Measurements from ENCODE around the gene SLC43A2. TPM values are rescaled to one million over a fixed set of nuclear protein-coding genes. Genes with fewer than 3 reads are reported as not detected.

SLC43A2 gene
- total and polyA plus RNA-seq, 10 of the 15 experiments (the other 5 are each of a cell fraction or from before 2014, with no cell fraction given): 0.03 to 14.0 (median 5.3) TPM

DNA sequence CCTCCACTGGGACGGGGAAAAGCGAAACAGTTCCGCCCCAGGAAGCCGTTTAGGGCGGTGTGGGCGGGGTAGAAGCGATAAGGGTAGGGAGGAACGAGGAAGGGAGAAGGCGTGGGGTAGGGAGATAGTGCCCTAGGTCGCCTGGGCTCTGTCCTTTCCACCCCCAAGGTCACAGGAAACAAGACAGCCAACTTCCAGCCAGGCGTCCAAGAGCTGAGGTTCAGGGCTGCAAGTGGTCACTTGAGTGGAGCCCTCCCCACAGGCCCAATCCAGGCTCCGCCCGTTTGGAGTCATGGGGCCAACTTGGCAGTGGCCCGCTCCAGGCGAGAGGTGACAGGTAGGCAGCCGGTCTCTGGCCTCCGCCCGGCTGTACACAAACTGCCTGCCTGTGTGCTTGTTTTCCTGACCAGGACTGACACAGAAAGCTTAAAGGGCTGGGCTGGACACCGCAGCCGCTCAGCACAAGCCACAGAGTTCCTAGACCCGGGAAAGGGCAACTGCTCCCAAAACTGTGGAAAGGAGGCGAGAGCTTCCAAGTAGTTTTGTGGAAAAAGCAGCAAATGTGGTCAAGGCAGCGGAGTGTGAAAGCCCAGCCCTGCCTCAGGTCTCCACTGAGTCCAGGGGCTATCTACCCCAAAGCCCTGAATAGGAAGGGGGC is 21.3 kb upstream of the SLC43A2 start, which contains the start of gene RILP:
TSS of gene RILP (minus strand) at position 23 of the 658 bp plus-strand sequence. CDS start 62 bp downstream, outside the sequence.
- H3K79me2 ChIP-seq (ENCODE audit: control insufficient read depth, insufficient read depth, low read length): peaks cover 2% of the 10 kb centered on the region
- peak within 1 kb of the TSS; percentile 49 for H2AFZ ChIP-seq (ENCODE audit: control insufficient read depth, low read depth, low read length)
- FAIRE-seq: no peak
- no peak for DNase-seq (ENCODE audit: low read depth, low spot score)
- ChIA-PET RAD21 (ENCODE audit: unreplicated experiment) (interaction anchor here (1.1 to 2.7 kb wide), 9 partner anchors 20 to 133 kb away, joined by 3 to 28 read pairs (median 4); partner anchors contain the start of genes INPP5K and SLC43A2), CTCF (interaction anchor here (0.7 to 2.8 kb wide), 11 partner anchors 19 to 215 kb away, joined by 3 to 25 read pairs (median 9); no protein-coding TSS in a partner anchor), SMC1A (ENCODE audit: uncharacterized antibody, unreplicated experiment) (interaction anchor here (0.8 to 2.5 kb wide), 3 partner anchors 15 to 76 kb away, joined by 3 to 15 read pairs (median 3); no protein-coding TSS in a partner anchor), POLR2A (interaction anchor here (0.6 to 2.3 kb wide), 10 partner anchors 13 to 285 kb away, joined by 3 to 13 read pairs (median 3); partner anchors contain the start of gene PRPF8)
- H3K9ac ChIP-seq (ENCODE audit: control insufficient read depth, insufficient read depth, low read length): peak within 1 kb of the TSS; percentile 40
- peak; percentile 9 for ATAC-seq
- H3K9me3 ChIP-seq (replicated peaks; ENCODE audit: control insufficient read depth, insufficient read depth, low read length): no peaks in the 10 kb centered on the region
- H4K20me1 ChIP-seq (ENCODE audit: control insufficient read depth, insufficient read depth): no peaks in the 10 kb centered on the region
- peak within 1 kb of the TSS; percentile 64 for H3K4me3 ChIP-seq
- peaks cover 23% of the 10 kb centered on the region for H3K4me1 ChIP-seq (ENCODE audit: control insufficient read depth, insufficient read depth, low read length)
- peak within 1 kb of the TSS; percentile 46 for H3K27ac ChIP-seq (ENCODE audit: control insufficient read depth, insufficient read depth)
- no TSS peak for BruUV-seq (replicated peaks)
- H3K27me3 ChIP-seq (replicated peaks in 1 of 2; ENCODE audit: control insufficient read depth in 2 of 2, insufficient read depth in 2 of 2, low read length in 1 of 2): no peaks in the 10 kb centered on the region
- WGBS (ENCODE audit: insufficient coverage, insufficient replicate concordance, low lambda C conversion rate, missing lambda C conversion rate): 44% methylated on average over 23 of the region's 23 CpGs
- peak within 1 kb of the TSS; percentile 86 for H3K4me2 ChIP-seq (ENCODE audit: control insufficient read depth, insufficient read depth)
- intact Hi-C loops (cut with micrococcal nuclease; ENCODE audit: unreplicated experiment): loop anchor here (10.0 kb wide), 1 partner anchor 375 kb away; the partner anchor contains the start of genes BHLHA9 and TRARG1
- peaks cover 26 to 28% of the 10 kb centered on the region in 2 experiments for H3K36me3 ChIP-seq (ENCODE audit: control insufficient read depth in 2 of 2, insufficient read depth in 2 of 2, low read length in 1 of 2)
- in situ Hi-C loops (cut with MboI): no loop called here
- TF ChIP-seq RUNX3 (IDR thresholded peaks at IDR 0.05; ENCODE audit: low read length): no peak
- TF ChIP-seq BCL11A (IDR thresholded peaks at IDR 0.05; ENCODE audit: low read depth, low read length): no peak
- TF ChIP-seq SIN3A (IDR thresholded peaks at IDR 0.05; ENCODE audit: low read depth, low read length): no peak
- no peak for TF ChIP-seq BACH1 (IDR thresholded peaks at IDR 0.05; ENCODE audit: borderline replicate concordance)
- TF ChIP-seq RFX5 (IDR thresholded peaks at IDR 0.05; ENCODE audit: low read depth, low read length): no peak
- TF ChIP-seq GATAD2B (conservative IDR thresholded peaks at IDR 0.05; ENCODE audit: low read depth): no peak
- 0 out of 2 replicates have a peak, but pooled peaks have one; percentile 5 for TF ChIP-seq ZBED1 (IDR thresholded peaks at IDR 0.05; ENCODE audit: borderline replicate concordance)
- peak; percentile 60 for TF ChIP-seq POLR2A (IDR thresholded peaks at IDR 0.05; ENCODE audit: low read depth, low read length)
- TF ChIP-seq MTA3 (IDR thresholded peaks at IDR 0.05; ENCODE audit: borderline replicate concordance, low read length): peak; percentile 69; the same call in 1 of the 2 replicates

Data from GM12878 (cell line).